H9 (cell line): Measurements from ENCODE around the gene CLPTM1L. TPM values are rescaled to one million over a fixed set of nuclear protein-coding genes. Genes with fewer than 3 reads are reported as not detected.

Source experiments
- DNase-seq: peaks from one replicate; pipeline ENCODE4 v3.0.0-alpha.2; 2017
- H2AFZ ChIP-seq: one replicate; pipeline ENCODE4 v1.6.1; 2013; ENCODE audit warnings: mild to moderate bottlenecking, low read length, control low read depth, moderate library complexity
- H2AK5ac ChIP-seq: 2 replicates; pipeline ENCODE4 v1.6.1; 2013; ENCODE audit warnings: low read length, control low read depth, mixed read lengths; ENCODE audit not compliant: insufficient read length
- H2BK120ac ChIP-seq: one replicate; pipeline ENCODE4 v1.6.1; 2013; ENCODE audit warnings: low read depth, mild to moderate bottlenecking, low read length, control low read depth, inconsistent platforms; ENCODE audit not compliant: poor library complexity, severe bottlenecking
- H2BK12ac ChIP-seq: 2 replicates; pipeline ENCODE4 v1.6.1; 2013; ENCODE audit warnings: low read length, control low read depth, mixed read lengths, low read depth; ENCODE audit not compliant: insufficient read length
- H2BK15ac ChIP-seq: 2 replicates; pipeline ENCODE4 v1.6.1; 2013; ENCODE audit warnings: low read depth, low read length, control low read depth
- H2BK20ac ChIP-seq: one replicate; pipeline ENCODE4 v1.6.1; 2013; ENCODE audit warnings: low read depth, mild to moderate bottlenecking, low read length, control low read depth, inconsistent platforms; ENCODE audit not compliant: poor library complexity, severe bottlenecking
- H2BK5ac ChIP-seq: 2 replicates; pipeline ENCODE4 v1.6.1; 2013; ENCODE audit warnings: low read length, control low read depth, mixed read lengths; ENCODE audit not compliant: insufficient read length
- H3K14ac ChIP-seq: 2 replicates; pipeline ENCODE4 v1.6.1; 2013; ENCODE audit warnings: low read length, control low read depth; ENCODE audit not compliant: insufficient read depth
- H3K18ac ChIP-seq: 2 replicates; pipeline ENCODE4 v1.6.1; 2013; ENCODE audit warnings: low read depth, mild to moderate bottlenecking, mixed read lengths, low read length, control low read depth; ENCODE audit not compliant: insufficient read length
- H3K23ac ChIP-seq: 2 replicates; pipeline ENCODE4 v1.6.1; 2013; ENCODE audit warnings: low read length, control low read depth, mixed read lengths, low read depth; ENCODE audit not compliant: insufficient read length
- H3K23me2 ChIP-seq: 2 replicates; pipeline ENCODE4 v1.6.1; 2013; ENCODE audit warnings: low read depth, mild to moderate bottlenecking, mixed read lengths, low read length, control low read depth; ENCODE audit not compliant: insufficient read length, poor library complexity, severe bottlenecking
- H3K27ac ChIP-seq: 2 replicates; pipeline ENCODE4 v1.5.1; 2013; ENCODE audit warnings: low read length, control low read depth, mixed read lengths, low read depth; ENCODE audit not compliant: insufficient read length
- H3K27me3 ChIP-seq: 2 replicates; pipeline ENCODE4 v1.6.1; 2013; ENCODE audit warnings: low read length, control low read depth, inconsistent platforms; ENCODE audit not compliant: insufficient read depth
- H3K4ac ChIP-seq: 2 replicates; pipeline ENCODE4 v1.6.1; 2013; ENCODE audit warnings: low read depth, mild to moderate bottlenecking, control low read depth, inconsistent platforms, low read length, moderate library complexity
- H3K4me1 ChIP-seq: 2 replicates; pipeline ENCODE4 v1.6.1; 2013; ENCODE audit warnings: low read length, control low read depth, inconsistent platforms; ENCODE audit not compliant: insufficient read depth
- H3K4me2 ChIP-seq: 2 replicates; pipeline ENCODE4 v1.6.1; 2013; ENCODE audit warnings: low read length, control low read depth, mixed read lengths; ENCODE audit not compliant: insufficient read length, insufficient read depth
- H3K56ac ChIP-seq: 2 replicates; pipeline ENCODE4 v1.6.1; 2013; ENCODE audit warnings: low read depth, mild to moderate bottlenecking, mixed read lengths, low read length, control low read depth; ENCODE audit not compliant: insufficient read length
- H3K79me1 ChIP-seq: 2 replicates; pipeline ENCODE4 v1.6.1; 2013; ENCODE audit warnings: low read depth, mild to moderate bottlenecking, moderate library complexity, low read length, control low read depth, inconsistent platforms; ENCODE audit not compliant: insufficient read depth, poor library complexity, severe bottlenecking
- H3K79me2 ChIP-seq: 2 replicates; pipeline ENCODE4 v1.6.1; 2013; ENCODE audit warnings: low read length, control low read depth, inconsistent platforms; ENCODE audit not compliant: insufficient read depth
- H3K9ac ChIP-seq: 2 replicates; pipeline ENCODE4 v1.6.1; 2013; ENCODE audit warnings: low read length, control low read depth, mixed read lengths; ENCODE audit not compliant: insufficient read length; ENCODE audit errors: extremely low read depth
- H3K9me3 ChIP-seq: one replicate; pipeline ENCODE4 v1.6.1; 2013; ENCODE audit warnings: low read depth, low read length, inconsistent platforms; ENCODE audit not compliant: control insufficient read depth
- H3T11ph ChIP-seq: one replicate; pipeline ENCODE4 v1.6.1; 2013; ENCODE audit warnings: mild to moderate bottlenecking, low read length, control low read depth, inconsistent platforms
- H4K20me1 ChIP-seq: one replicate; pipeline ENCODE4 v1.6.1; 2013; ENCODE audit not compliant: control insufficient read depth, insufficient read length, insufficient read depth
- H4K5ac ChIP-seq: 2 replicates; pipeline ENCODE4 v1.6.1; 2013; ENCODE audit warnings: low read depth, mild to moderate bottlenecking, mixed read lengths, low read length, control low read depth; ENCODE audit not compliant: insufficient read length
- H4K8ac ChIP-seq: replicated peaks from 2 replicates; pipeline ENCODE4 v1.6.1; 2013; ENCODE audit warnings: low read length, control low read depth, mixed read lengths, low read depth; ENCODE audit not compliant: insufficient read length
- H4K91ac ChIP-seq: 2 replicates; pipeline ENCODE4 v1.6.1; 2013; ENCODE audit warnings: low read depth, mild to moderate bottlenecking, moderate library complexity, mixed read lengths, low read length, control low read depth; ENCODE audit not compliant: insufficient read length
- H3K27ac Mint-ChIP-seq, 3 experiments: 2 replicates in 2 of 3; 3 replicates in 1 of 3; pipeline ENCODE4 v1.8.0; 2020 to 2021; ENCODE audit warnings: mixed read lengths in 3 of 3, mild to moderate bottlenecking in 1 of 3, moderate library complexity in 1 of 3
- H3K27me3 Mint-ChIP-seq: 2 replicates; pipeline ENCODE4 v1.8.0; 2021; ENCODE audit warnings: low read depth, mild to moderate bottlenecking, moderate library complexity, mixed read lengths
- H3K36me3 Mint-ChIP-seq, 3 experiments: 2 replicates in 2 of 3; 3 replicates in 1 of 3; pipeline ENCODE4 v1.8.0; 2020 to 2021; ENCODE audit warnings: low read depth in 3 of 3, mixed read lengths in 3 of 3; ENCODE audit not compliant: insufficient read depth in 1 of 3
- H3K4me1 Mint-ChIP-seq, 2 experiments: 2 replicates each; pipeline ENCODE4 v1.8.0; 2020; ENCODE audit warnings: mixed read lengths in 2 of 2
- H3K4me3 Mint-ChIP-seq, 2 experiments: 2 replicates in 1 of 2; 3 replicates in 1 of 2; pipeline ENCODE4 v1.8.0; 2020 to 2021; ENCODE audit warnings: mild to moderate bottlenecking in 2 of 2, mixed read lengths in 2 of 2, moderate library complexity in 1 of 2
- H3K9me3 Mint-ChIP-seq, 2 experiments: 2 replicates in 1 of 2; 3 replicates in 1 of 2; pipeline ENCODE4 v1.8.0; 2020; ENCODE audit warnings: mild to moderate bottlenecking in 2 of 2, mixed read lengths in 2 of 2, moderate library complexity in 1 of 2
- CTCF ChIP-seq: fragments of 200-600 bp; sonication (generic); conservative IDR thresholded peaks from 3 replicates; pipeline ENCODE4 v1.8.0; 2021; ENCODE audit warnings: antibody characterized with exemption, mild to moderate bottlenecking
- WGBS: extraction: QIAGEN DNeasy Blood & Tissue Kit; methylation state at CpG from one replicate; pipeline ENCODE4 v1.1.7; 2013; ENCODE audit warnings: missing lambda C conversion rate, low lambda C conversion rate, mixed read lengths; ENCODE audit not compliant: insufficient read length; ENCODE audit errors: extremely low coverage; 5-methylcytosine and 5-hydroxymethylcytosine counted together
- total RNA-seq: library from RNA; stranded (reverse); gene quantifications from 2 replicates; pipeline ENCODE4 v1.2.1, GENCODE V29; 2021

Gene CLPTM1L
- total RNA-seq, 1 experiment from 2014 or later = 108 TPM

GRCh38 chr5:1390333-1390732 is 45.4 kb upstream of the CLPTM1L start:
- Histone ChIP-seq H4K20me1 (peaks cover 3% of the 10 kb centered on the region), H3K4ac (no peak overlapping the region), H2BK20ac (no peak overlapping the region), H3K18ac (no peak overlapping the region), H3K14ac (no peak overlapping the region), H3K9me3 (no peaks in the 10 kb centered on the region), H3K4me1 (no peaks in the 10 kb centered on the region), H3K23me2 (peaks cover 6% of the 10 kb centered on the region), H3T11ph (no peak overlapping the region), H3K79me1 (no peaks in the 10 kb centered on the region), H4K8ac (no peak overlapping the region), H4K91ac (no peak overlapping the region), H3K9ac (no peak overlapping the region), H2BK12ac (no peak overlapping the region), H4K5ac (no peak overlapping the region), H2BK120ac (no peak overlapping the region), H2AK5ac (no peak overlapping the region), H2AFZ (no peak overlapping the region), H3K27ac (no peak overlapping the region), H3K4me2 (no peak overlapping the region), H2BK15ac (no peak overlapping the region), H2BK5ac (no peak overlapping the region), H3K27me3 (peaks cover 4% of the 10 kb centered on the region; the same call in 1 of the 2 replicates), H3K56ac (no peak overlapping the region), H3K79me2 (no peaks in the 10 kb centered on the region), H3K23ac (no peak overlapping the region)
- Mint-ChIP-seq H3K9me3 (no peaks in the 10 kb centered on the region), H3K36me3 (no peaks in the 10 kb centered on the region), H3K27me3 (peaks cover 64% of the 10 kb centered on the region), H3K4me3 (no peak overlapping the region), H3K27ac (no peak overlapping the region), H3K4me1 (peaks cover 10 to 12% of the 10 kb centered on the region in 2 experiments)
- no peak for TF ChIP-seq CTCF
- WGBS = no CpG with 5 or more reads among the region's 7 CpGs
- no peak for DNase-seq
